PFSK-1 (cell line): Measurements from ENCODE around the gene RIPOR3.

ENCODE experiments used
- FOXP2 ChIP-seq: optimal IDR thresholded peaks from 2 replicates; pipeline ENCODE3; 2011; ENCODE audit warnings: borderline replicate concordance, control low read depth, inconsistent platforms; ENCODE audit not compliant: insufficient read depth; ENCODE audit errors: extremely low read length, extremely low read depth
- POLR2AphosphoS5 ChIP-seq: IDR thresholded peaks from 2 replicates; pipeline ENCODE4 v1.6.1; 2012; ENCODE audit warnings: low read depth, mild to moderate bottlenecking, control low read depth, low read length, moderate library complexity
- REST ChIP-seq, 2 experiments: IDR thresholded peaks; 2 replicates each; pipeline versions ENCODE4 v1.6.1 to v1.8.0; 2011 to 2012; ENCODE audit warnings: low read depth in 2 of 2, low read length in 2 of 2, control low read depth in 1 of 2, inconsistent platforms in 1 of 2, mild to moderate bottlenecking in 1 of 2, moderate library complexity in 1 of 2; ENCODE audit not compliant: insufficient read depth in 1 of 2
- SIN3A ChIP-seq: IDR thresholded peaks from 2 replicates; pipeline ENCODE4 v1.6.1; 2012; ENCODE audit warnings: mild to moderate bottlenecking, low read length, moderate library complexity, borderline replicate concordance; ENCODE audit not compliant: insufficient read depth
- TAF1 ChIP-seq: IDR thresholded peaks from 2 replicates; pipeline ENCODE4 v1.6.1; 2012; ENCODE audit warnings: low read length, control low read depth, borderline replicate concordance; ENCODE audit not compliant: insufficient read depth

The RIPOR3 gene

GRCh38 chr20:50721881-50722281, 30.5 kb upstream of the RIPOR3 start:
- no peak for TF ChIP-seq SIN3A
- TF ChIP-seq REST (IDR thresholded peaks at IDR 0.05; ENCODE audit: insufficient read depth in 1 of 2, low read depth in 2 of 2, low read length in 2 of 2), result no peak
- no peak for TF ChIP-seq FOXP2
- no peak for TF ChIP-seq POLR2AphosphoS5
- no peak for TF ChIP-seq TAF1

DNA sequence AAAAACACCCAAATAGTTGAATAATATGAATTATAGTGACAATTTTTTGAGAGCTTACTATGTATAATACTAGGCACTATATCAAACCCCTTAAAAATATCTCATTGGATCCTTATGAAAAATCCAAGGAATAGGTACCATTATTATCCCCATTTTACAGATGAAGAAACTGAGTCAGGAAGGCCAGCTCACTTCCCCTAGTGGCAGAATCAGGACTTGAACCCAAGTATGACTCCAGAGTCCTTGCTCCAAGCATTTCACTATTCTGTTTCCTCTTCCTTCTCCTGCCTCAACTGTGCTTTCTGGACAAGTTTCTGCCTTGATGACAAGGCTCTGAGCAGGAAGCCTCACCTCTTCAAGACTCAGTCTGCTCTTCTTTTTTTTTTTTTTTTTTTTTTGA, 29.2 kb upstream of the RIPOR3 start:
- no peak for TF ChIP-seq SIN3A
- TF ChIP-seq TAF1, result no peak
- no peak for TF ChIP-seq POLR2AphosphoS5
- TF ChIP-seq FOXP2, result no peak
- TF ChIP-seq REST (IDR thresholded peaks at IDR 0.05; ENCODE audit: insufficient read depth in 1 of 2, low read depth in 2 of 2, low read length in 2 of 2), result no peak

GRCh38 chr20:50720026-50720425, 28.7 kb upstream of the RIPOR3 start:
- TF ChIP-seq TAF1, result no peak
- no peak for TF ChIP-seq SIN3A
- TF ChIP-seq FOXP2, result no peak
- no peak for TF ChIP-seq POLR2AphosphoS5

DNA sequence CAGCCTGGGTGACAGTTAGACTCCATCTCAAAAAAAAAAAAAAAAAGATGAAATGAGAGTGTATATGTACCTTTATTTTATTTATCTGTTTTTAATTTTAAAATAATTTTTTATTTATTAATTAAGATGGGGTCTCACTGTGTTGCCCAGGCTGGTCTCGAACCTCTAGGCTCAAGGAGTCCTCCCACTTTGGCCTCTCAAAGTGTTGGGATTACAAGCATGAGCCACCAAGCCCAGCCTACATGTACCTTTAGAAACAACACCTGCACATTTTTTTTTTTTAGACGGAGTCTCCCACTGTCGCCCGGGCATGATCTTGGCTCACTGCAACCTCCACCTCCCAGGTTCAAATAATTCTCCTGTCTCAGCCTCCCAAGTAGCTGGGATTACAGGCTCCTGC, 28.0 kb upstream of the RIPOR3 start:
- no peak for TF ChIP-seq FOXP2

GRCh38 chr20:50717974-50718761, 26.8 kb upstream of the RIPOR3 start:
- no peak for TF ChIP-seq TAF1
- no peak for TF ChIP-seq REST (IDR thresholded peaks at IDR 0.05; ENCODE audit: insufficient read depth in 1 of 2, low read depth in 2 of 2, low read length in 2 of 2)
- no peak for TF ChIP-seq FOXP2
- TF ChIP-seq POLR2AphosphoS5, result no peak
- no peak for TF ChIP-seq SIN3A

DNA sequence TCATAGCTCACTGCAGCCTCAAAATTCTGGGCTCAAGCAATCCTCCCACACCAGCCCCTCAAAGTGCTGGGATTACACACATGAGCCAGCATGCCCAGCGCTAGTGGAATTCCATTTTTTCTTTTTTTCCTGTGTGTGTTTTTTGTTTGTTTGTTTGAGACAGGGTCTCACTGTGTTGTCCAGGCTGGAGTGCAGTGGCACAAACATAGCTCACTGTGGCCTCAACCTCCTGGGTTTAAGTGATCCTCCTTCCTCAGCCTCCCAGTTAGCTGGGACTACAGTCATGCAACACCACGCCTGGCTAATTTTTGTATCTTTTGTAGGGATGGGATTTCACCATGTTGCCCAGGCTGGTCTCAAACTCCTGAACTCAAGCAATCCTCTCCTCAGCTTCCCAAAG, 26.0 kb upstream of the RIPOR3 start:
- TF ChIP-seq POLR2AphosphoS5 (no peak), REST (IDR thresholded peaks at IDR 0.05; ENCODE audit: insufficient read depth in 1 of 2, low read depth in 2 of 2, low read length in 2 of 2) (no peak), TAF1 (no peak), SIN3A (no peak), FOXP2 (no peak)
